ENCODE data around the gene KLC1.

KLC1 gene

DNA sequence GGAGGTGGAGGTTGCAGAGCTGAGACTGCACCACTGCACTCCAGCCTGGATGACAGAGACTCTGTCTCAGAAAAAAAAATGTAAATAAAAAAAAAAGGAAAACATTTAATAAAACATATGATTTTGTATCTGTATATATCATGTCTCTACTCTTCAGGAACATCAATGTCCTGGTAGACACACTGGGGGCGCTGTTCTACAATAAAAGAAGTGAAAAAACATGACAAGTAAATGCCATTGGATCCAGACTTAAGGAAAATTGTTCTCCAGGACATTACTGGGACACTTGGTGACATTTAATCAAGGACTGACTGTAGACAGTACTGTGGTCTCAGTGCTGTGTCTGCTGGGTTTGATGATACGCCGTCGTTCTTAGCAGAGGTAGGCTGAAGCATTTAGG, 15.5 kb upstream of the KLC1 start:
- H3K4me3 ChIP-seq (ENCODE audit: low read depth, low read length), result no peak overlapping the region
- TF ChIP-seq, protein P1, sequence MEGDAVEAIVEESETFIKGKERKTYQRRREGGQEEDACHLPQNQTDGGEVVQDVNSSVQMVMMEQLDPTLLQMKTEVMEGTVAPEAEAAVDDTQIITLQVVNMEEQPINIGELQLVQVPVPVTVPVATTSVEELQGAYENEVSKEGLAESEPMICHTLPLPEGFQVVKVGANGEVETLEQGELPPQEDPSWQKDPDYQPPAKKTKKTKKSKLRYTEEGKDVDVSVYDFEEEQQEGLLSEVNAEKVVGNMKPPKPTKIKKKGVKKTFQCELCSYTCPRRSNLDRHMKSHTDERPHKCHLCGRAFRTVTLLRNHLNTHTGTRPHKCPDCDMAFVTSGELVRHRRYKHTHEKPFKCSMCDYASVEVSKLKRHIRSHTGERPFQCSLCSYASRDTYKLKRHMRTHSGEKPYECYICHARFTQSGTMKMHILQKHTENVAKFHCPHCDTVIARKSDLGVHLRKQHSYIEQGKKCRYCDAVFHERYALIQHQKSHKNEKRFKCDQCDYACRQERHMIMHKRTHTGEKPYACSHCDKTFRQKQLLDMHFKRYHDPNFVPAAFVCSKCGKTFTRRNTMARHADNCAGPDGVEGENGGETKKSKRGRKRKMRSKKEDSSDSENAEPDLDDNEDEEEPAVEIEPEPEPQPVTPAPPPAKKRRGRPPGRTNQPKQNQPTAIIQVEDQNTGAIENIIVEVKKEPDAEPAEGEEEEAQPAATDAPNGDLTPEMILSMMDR (IDR thresholded peaks at IDR 0.05; ENCODE audit: borderline replicate concordance, insufficient read depth, low read depth, low read length), result 0 out of 2 replicates have a peak, but pooled peaks have one; percentile 6

DNA sequence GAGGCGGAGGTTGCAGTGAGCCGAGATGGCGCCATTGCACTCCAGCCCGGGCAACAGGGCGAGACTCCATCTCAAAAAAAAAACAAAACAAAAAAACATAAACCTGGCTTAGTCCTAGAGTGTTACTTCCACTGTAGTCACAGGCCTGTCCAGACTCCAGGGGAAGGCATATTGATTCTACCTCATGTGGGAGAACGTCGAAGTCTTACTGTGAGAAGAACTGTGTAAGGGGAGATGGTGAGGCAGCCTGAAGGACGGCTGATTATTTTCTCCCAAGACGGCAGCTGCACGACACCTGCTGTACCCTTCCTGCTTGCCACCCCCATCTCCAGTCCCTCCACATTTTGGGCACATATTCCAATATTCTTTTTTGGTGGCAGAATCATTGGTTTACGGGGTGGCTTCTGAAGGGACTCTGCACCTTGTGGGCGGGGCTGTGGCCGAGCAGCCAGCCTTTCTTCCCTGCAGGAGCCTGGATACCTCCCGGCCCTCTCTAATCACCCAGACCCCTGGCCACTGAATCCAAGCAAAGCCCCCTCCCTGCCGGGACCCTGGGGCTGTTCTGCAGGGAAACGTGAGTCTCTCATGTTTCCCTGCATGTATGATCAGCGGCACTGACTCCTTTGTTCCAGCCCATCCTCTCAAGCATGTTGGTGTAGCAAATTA, 12.2 kb upstream of the KLC1 start:
- TF ChIP-seq, protein P1 (IDR thresholded peaks at IDR 0.05; ENCODE audit: borderline replicate concordance, insufficient read depth, low read depth, low read length), result no peak
- no peak overlapping the region for H3K4me3 ChIP-seq (ENCODE audit: low read depth, low read length)

DNA sequence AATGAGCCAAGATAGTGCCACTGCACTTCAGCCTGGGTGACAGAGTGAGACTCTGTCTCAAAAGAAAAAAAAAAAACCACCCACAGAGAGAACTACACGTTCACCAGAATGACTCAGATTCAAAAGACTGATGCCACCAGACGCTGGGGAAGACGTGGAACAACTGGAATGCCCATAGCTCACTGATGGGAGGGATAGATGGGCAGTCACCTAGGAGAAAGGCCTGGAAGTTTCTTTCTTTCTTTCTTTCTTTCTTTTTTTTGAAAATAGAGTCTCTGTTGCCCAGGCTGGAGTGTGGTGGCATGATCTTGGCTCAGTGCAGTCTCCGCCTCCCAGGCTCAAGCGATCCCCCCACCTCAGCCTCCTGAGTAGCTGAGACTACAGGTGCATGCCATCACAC, 10.0 kb upstream of the KLC1 start:
- no peak overlapping the region for H3K4me3 ChIP-seq (ENCODE audit: low read depth, low read length)
- TF ChIP-seq, protein P1 (IDR thresholded peaks at IDR 0.05; ENCODE audit: borderline replicate concordance, insufficient read depth, low read depth, low read length), result no peak

DNA sequence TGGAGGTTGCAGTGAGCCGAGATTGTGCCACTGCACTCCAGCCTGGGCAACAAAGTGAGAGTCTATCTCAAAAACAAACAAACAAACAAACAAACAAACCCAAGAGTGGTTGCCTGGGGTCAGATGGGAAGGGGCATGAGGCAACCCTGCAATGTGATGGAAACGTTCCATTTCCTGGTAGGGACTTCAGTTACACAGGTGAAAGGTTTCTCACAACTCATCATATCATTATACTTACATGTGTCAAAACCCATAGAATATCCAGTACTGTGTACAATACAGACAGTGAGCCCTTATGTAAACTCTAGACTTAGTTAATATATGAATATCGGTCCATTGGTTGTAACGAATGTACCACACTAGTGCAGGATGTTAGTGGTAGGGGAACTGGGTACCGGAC, 7.2 kb upstream of the KLC1 start:
- TF ChIP-seq, protein P1 (IDR thresholded peaks at IDR 0.05; ENCODE audit: borderline replicate concordance, insufficient read depth, low read depth, low read length), result no peak

DNA sequence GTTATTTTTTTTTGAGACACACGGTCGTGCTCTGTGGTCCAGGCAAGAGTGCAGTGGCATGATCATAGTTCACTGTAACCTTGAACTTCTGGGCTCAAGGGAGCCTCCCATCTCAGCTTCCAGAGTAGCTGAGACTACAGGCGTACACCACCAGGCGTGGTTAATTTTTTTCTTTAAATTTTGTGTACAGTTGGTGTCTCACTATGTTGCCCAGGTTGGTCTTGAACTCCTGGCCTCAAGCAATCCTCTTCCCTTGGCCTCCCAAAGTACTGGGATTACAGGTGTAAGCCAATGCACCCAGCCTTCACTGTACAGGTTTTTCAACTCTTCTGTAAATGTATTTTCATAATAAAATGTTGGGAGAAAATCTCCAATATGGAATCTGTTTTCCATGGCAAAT, 5.7 kb upstream of the KLC1 start:
- no peak overlapping the region for H3K4me3 ChIP-seq (ENCODE audit: low read depth, low read length)
- TF ChIP-seq, protein P1 (IDR thresholded peaks at IDR 0.05; ENCODE audit: borderline replicate concordance, insufficient read depth, low read depth, low read length), result no peak

More for the DNA sequence above, 7.2 kb upstream of the KLC1 start:
- no peak overlapping the region for H3K4me3 ChIP-seq (ENCODE audit: low read depth, low read length)

DNA sequence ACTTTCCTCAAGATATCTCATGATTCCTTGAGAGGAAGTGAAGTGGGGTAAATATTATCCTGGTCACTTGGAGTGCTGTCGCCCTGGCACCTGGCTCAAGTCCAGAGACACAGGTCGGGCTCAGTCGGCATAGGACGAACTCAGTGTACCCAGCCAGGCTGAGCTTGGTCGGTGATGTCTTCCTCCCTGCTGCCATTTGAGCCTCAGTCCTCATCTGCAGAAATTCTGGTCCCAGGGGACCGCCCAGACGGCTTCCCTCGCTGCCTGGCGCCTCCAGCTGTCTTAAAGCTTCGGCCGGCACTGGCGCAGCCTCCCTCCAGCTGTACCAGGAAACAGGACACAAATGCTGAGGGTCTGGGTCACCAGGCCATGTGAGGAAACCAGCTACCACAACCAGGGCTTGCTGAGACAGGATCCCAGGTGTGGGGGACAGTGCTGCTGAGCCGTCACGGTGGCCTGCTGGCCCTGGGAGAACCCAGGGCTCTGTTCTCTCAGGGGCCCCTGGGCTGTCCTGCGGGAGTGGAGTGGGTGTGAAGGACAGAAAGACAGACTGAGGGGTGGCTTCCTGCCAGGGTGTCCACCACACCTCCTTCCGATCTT, 5.0 kb upstream of the KLC1 start:
- TF ChIP-seq, protein P1 (IDR thresholded peaks at IDR 0.05; ENCODE audit: borderline replicate concordance, insufficient read depth, low read depth, low read length), result no peak
- no peak overlapping the region for H3K4me3 ChIP-seq (ENCODE audit: low read depth, low read length)

DNA sequence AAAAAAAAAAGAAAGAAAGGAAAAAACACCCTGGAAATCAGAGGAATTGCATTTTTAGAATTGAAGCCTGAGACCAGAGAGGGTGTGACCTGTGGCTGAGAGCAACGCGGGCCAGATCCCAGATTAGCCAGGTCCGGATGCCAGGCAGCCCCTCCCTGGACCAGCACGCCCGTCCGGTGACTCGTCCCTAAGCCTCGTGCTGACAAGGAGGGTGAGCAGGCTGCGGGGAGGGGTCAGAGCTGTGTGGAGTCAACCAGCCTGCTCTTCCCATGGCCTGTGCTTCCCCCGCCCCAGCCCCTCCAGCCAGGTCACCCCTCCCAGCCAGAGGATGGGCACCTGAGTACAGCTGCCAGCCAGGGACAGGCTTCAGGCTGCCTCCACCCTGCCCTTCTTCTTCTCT, 4.2 kb upstream of the KLC1 start:
- peak overlapping the region; percentile 28 for H3K4me3 ChIP-seq (ENCODE audit: low read depth, low read length)
- TF ChIP-seq, protein P1 (IDR thresholded peaks at IDR 0.05; ENCODE audit: borderline replicate concordance, insufficient read depth, low read depth, low read length), result no peak

All from GM12875 (cell line).